ENCODE data around the gene BDKRB1. TPM values are rescaled to one million over a fixed set of nuclear protein-coding genes. Genes with fewer than 3 reads are reported as not detected.
A peak's percentile ranks its signal among the peaks of the same experiment; 100 is the strongest.

Gene BDKRB1
- total RNA-seq, 2 donors from 2014 or later, result 3.2 to 5.5 TPM

GRCh38 chr14:96286251-96286650, 30.2 kb downstream of the BDKRB1 start:
- Histone ChIP-seq H3K36me3 (no peaks in the 10 kb centered on the region), H3K9ac (ENCODE audit: low read depth in 2 of 2, low read length in 2 of 2) (no peak overlapping the region), H3K4me3 (no peak overlapping the region), H3K27me3 (no peaks in the 10 kb centered on the region), H3K4me1 (no peaks in the 10 kb centered on the region), H3K9me3 (no peaks in the 10 kb centered on the region), H3K27ac (no peak overlapping the region)
- intact Hi-C loops (cut with DNase I), result no loop called here
- no peak for DNase-seq
- TF ChIP-seq, protein P1, sequence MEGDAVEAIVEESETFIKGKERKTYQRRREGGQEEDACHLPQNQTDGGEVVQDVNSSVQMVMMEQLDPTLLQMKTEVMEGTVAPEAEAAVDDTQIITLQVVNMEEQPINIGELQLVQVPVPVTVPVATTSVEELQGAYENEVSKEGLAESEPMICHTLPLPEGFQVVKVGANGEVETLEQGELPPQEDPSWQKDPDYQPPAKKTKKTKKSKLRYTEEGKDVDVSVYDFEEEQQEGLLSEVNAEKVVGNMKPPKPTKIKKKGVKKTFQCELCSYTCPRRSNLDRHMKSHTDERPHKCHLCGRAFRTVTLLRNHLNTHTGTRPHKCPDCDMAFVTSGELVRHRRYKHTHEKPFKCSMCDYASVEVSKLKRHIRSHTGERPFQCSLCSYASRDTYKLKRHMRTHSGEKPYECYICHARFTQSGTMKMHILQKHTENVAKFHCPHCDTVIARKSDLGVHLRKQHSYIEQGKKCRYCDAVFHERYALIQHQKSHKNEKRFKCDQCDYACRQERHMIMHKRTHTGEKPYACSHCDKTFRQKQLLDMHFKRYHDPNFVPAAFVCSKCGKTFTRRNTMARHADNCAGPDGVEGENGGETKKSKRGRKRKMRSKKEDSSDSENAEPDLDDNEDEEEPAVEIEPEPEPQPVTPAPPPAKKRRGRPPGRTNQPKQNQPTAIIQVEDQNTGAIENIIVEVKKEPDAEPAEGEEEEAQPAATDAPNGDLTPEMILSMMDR (IDR thresholded peaks at IDR 0.05), result no peak

DNA sequence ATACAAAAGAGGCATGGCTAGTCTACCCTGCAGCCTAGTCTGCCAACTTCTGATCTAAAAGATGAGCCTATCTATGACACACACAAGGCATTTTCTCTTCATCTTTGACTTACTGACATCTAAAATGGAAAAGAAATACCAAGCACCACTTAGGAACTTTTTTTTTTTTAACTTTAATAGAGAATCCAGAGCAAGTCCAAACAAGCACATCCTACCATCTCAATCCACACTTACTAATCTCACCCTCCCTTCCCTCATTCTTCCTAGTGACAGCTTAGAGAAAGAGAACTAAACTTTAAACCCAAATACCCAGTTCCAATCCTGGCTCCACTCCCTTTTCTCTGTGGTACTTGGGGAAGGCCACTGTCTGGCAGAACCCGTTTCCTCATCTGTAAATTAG, 31.8 kb downstream of the BDKRB1 start:
- no peaks in the 10 kb centered on the region for H3K9me3 ChIP-seq
- no peak for DNase-seq
- no peak overlapping the region for H3K4me3 ChIP-seq
- TF ChIP-seq, protein P1 (IDR thresholded peaks at IDR 0.05), result no peak
- no peaks in the 10 kb centered on the region for H3K36me3 ChIP-seq
- H3K9ac ChIP-seq (ENCODE audit: low read depth in 2 of 2, low read length in 2 of 2), result no peak overlapping the region
- intact Hi-C loops (cut with DNase I), result no loop called here
- no peaks in the 10 kb centered on the region for H3K4me1 ChIP-seq
- no peak overlapping the region for H3K27ac ChIP-seq
- no peaks in the 10 kb centered on the region for H3K27me3 ChIP-seq

GRCh38 chr14:96294246-96294645, 38.2 kb downstream of the BDKRB1 start:
- Histone ChIP-seq H3K36me3 (no peaks in the 10 kb centered on the region), H3K27me3 (no peaks in the 10 kb centered on the region), H3K9ac (ENCODE audit: low read depth in 2 of 2, low read length in 2 of 2) (no peak overlapping the region), H3K9me3 (no peaks in the 10 kb centered on the region), H3K27ac (no peak overlapping the region), H3K4me1 (no peaks in the 10 kb centered on the region), H3K4me3 (no peak overlapping the region)
- TF ChIP-seq, protein P1 (IDR thresholded peaks at IDR 0.05), result no peak
- no peak for DNase-seq
- intact Hi-C loops (cut with DNase I), result no loop called here

GRCh38 chr14:96297000-96297399, 41.0 kb downstream of the BDKRB1 start:
- Histone ChIP-seq H3K4me3 (no peak overlapping the region), H3K4me1 (no peaks in the 10 kb centered on the region), H3K9me3 (no peaks in the 10 kb centered on the region), H3K36me3 (no peaks in the 10 kb centered on the region), H3K27ac (no peak overlapping the region), H3K27me3 (no peaks in the 10 kb centered on the region), H3K9ac (ENCODE audit: low read depth in 2 of 2, low read length in 2 of 2) (no peak overlapping the region)
- DNase-seq, result no peak
- TF ChIP-seq, protein P1 (IDR thresholded peaks at IDR 0.05), result peak; percentile 43
- intact Hi-C loops (cut with DNase I), result loop anchor here (5.0 kb wide), 1 partner anchor 125 kb away; no protein-coding TSS in a partner anchor

- Histone ChIP-seq H3K9me3 (no peaks in the 10 kb centered on the region), H3K4me1 (no peaks in the 10 kb centered on the region), H3K4me3 (no peak overlapping the region), H3K9ac (ENCODE audit: low read depth in 2 of 2, low read length in 2 of 2) (no peak overlapping the region), H3K36me3 (no peaks in the 10 kb centered on the region), H3K27ac (no peak overlapping the region), H3K27me3 (no peaks in the 10 kb centered on the region)
- intact Hi-C loops (cut with DNase I), result loop anchor here (5.0 kb wide), 1 partner anchor 124 kb away; no protein-coding TSS in a partner anchor
- TF ChIP-seq, protein P1 (IDR thresholded peaks at IDR 0.05), result no peak
- no peak for DNase-seq
Observed at GRCh38 chr14:96297997-96298515, 42.0 kb downstream of the BDKRB1 start.
